HG03432 (cell line): Measurements from ENCODE around the gene KIF26B.

ENCODE experiments used
- ATAC-seq: cut with Tn5 transposase; IDR thresholded peaks from one replicate; pipeline ENCODE4 v1.9.1; 2021; ENCODE audit warnings: mild to moderate bottlenecking, moderate library complexity; ENCODE audit not compliant: unreplicated experiment

KIF26B gene

GRCh38 chr1:245270972-245271371 is 116.2 kb downstream of the KIF26B start:
- no peak for ATAC-seq

GRCh38 chr1:245272676-245273075 is 117.9 kb downstream of the KIF26B start:
- no peak for ATAC-seq

GRCh38 chr1:245276445-245276844 is 121.7 kb downstream of the KIF26B start:
- no peak for ATAC-seq

DNA sequence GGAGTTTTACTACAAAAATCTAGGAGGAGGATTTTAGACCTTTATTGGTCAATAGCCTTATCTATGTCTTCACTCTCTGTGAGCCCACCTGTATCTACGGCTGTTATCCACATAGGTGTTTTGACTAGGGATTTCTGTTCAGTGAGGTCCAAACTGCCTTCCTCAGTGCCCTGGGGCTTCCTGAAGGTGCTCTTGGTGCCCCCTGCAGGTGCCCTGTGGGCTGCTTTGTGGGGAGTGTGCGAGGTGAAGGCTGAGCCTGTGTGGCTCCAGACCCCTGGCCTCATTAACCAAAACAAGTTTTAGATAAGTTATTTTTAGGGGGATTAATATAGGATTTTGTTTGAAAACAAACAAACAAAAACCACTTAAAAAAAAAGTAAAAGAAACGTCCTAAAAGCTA is 122.5 kb downstream of the KIF26B start:
- no peak for ATAC-seq

GRCh38 chr1:245278846-245279245 is 124.1 kb downstream of the KIF26B start:
- ATAC-seq = no peak

DNA sequence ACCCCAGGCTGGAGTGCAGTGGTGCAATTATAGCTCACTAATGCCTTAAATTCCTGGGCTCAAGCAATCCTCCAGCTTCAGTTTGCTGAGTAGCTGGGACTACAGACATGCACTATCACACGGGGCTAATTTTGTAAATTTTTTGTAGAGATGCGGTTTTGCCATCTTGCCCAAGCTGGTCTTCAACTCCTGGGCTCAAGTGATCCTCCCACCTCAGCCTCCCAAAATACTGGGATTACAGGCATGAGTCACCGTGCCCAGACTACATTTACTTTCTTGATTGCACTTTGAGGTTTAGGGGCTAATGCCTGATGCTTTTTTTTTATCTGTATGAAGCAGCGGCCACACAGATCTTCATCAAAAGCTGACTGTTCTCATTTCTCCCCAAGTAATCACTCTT is 124.6 kb downstream of the KIF26B start:
- no peak for ATAC-seq

GRCh38 chr1:245283001-245283400 is 128.2 kb downstream of the KIF26B start:
- ATAC-seq = no peak

DNA sequence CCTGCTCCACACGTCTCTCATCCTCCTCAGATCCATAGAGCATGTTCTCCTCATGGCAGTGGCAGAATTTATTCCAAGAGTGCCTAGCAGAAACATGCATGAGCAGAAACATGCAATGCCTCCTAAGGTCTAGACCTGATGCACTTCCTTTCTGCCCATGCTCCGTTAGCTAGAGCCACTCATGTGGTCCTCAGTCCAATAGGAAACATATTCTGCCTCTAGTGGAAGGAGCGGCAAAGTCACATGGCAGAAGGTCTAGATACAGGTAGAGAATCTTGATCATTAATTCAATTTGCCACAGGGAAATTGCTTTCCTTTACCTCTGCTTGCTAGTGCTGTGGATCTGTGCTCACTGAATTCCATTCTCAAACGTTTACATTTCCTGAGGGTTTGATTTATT is 130.4 kb downstream of the KIF26B start:
- ATAC-seq = no peak

DNA sequence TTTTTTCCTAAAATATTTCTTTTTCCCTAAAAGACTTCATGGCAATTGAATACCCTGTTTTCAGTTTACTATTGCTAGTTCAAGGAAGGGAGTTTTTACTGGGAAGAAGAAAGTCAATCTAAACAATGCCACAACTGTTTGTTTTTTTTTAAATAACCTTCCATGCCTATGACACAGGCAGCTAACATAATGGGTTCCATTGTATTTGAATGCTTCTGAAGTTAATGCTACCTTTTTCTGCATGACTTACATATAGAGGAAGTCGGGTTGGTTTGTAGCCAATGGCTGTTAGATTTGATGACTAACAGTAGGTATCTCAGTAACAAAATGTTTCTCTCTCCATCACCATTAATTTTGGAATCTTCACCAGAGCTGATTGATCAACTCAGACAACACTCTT is 134.0 kb downstream of the KIF26B start:
- ATAC-seq = no peak

DNA sequence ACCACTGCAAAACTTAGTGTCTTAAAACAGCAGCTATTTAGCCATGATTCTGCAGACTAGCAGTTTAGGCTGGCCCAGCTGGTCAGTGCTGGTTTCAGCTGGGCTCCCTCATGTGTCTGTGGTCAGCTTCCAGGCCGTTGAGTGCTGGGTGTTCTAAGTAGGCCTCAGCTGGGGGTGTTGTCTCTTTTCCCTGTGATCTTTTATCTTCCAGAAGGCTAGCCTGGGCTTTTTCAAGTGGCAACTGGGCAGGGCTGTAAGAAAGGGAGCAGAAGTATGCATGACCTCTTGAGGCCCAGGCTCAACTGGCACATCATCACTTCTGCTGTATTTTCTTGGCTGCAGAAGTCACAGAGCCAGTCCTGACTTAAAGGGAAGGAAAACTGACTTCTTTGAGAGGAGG is 136.1 kb downstream of the KIF26B start:
- no peak for ATAC-seq

- ATAC-seq = no peak
Observed at GRCh38 chr1:245291351-245291750, 136.6 kb downstream of the KIF26B start.

- ATAC-seq = no peak
Observed at GRCh38 chr1:245292141-245292540, 137.4 kb downstream of the KIF26B start.

GRCh38 chr1:245292553-245292952 is 137.8 kb downstream of the KIF26B start:
- no peak for ATAC-seq

DNA sequence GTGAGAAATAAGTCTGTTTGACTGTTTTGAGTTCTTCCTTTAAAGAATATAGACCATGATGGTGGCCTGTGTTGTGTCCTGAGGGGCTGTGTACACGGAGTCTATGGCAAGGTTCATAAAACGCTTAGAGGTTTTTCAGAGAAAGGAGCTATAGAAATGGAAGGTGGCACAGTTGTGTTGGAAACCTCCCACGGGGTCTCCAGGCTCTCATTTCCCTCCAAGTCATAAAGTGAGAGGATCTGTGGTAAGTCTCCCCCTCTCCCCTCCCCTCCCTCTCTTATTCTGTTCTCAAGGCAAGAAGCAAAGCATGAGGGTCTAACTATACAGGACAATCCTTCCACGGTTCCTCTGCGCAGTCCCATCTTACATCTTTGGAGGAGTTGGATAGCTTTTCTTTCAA is 139.2 kb downstream of the KIF26B start:
- ATAC-seq = no peak

- no peak for ATAC-seq
Observed at GRCh38 chr1:245298781-245299180, 144.0 kb downstream of the KIF26B start.

- no peak for ATAC-seq
Observed at GRCh38 chr1:245301162-245301580, 146.4 kb downstream of the KIF26B start.

DNA sequence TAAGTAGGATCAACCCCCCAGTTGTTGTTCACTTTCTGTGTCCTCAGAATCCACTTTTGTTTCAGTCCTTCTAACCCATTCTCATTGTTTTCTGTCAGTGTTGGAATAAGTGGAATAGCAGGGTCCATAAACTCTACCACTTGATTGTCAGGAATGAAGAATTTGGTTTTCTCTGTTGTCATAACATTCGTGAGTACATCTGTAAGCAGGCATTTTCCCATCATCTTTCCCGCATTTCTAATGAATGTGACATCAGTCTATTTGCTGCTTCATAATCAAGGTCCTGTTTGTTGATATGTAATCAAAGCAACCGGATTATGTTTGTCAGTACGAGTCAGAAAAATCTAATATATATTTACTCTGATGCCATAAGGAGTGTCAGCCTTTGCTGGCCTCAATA is 147.1 kb downstream of the KIF26B start:
- no peak for ATAC-seq

- no peak for ATAC-seq
Observed at GRCh38 chr1:245304698-245305097, 149.9 kb downstream of the KIF26B start.

DNA sequence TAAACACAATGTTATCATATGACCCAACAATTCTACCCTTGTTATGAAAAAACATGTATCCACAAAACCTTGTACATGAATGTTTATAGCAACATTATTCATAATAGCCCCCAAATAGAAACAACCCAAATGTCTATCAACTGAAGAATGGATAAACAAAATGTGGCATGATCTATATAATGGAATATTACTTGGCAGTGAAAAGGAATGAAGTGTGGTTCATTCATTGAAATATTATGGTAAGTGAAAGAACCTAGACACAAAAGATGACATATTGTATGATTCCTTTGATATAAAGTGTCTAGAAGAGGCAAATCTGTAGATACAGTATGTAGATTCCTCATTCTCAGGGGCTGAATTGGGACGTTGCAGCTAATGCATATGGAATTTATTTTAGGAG is 151.2 kb downstream of the KIF26B start:
- ATAC-seq = no peak

- ATAC-seq = no peak
Observed at GRCh38 chr1:245306628-245307410, 152.0 kb downstream of the KIF26B start.

GRCh38 chr1:245310571-245311531 is 156.1 kb downstream of the KIF26B start:
- ATAC-seq = peak; percentile 78
